Measurements from ENCODE around the gene ERCC1. TPM values are rescaled to one million over a fixed set of nuclear protein-coding genes. Genes with fewer than 3 reads are reported as not detected.
A peak's percentile ranks its signal among the peaks of the same experiment; 100 is the strongest.

Gene ERCC1
- total and polyA plus RNA-seq, 2 of the 13 experiments (the other 11 are each of a cell fraction or from before 2014, with no cell fraction given), result 40.0 to 66.4 TPM

DNA sequence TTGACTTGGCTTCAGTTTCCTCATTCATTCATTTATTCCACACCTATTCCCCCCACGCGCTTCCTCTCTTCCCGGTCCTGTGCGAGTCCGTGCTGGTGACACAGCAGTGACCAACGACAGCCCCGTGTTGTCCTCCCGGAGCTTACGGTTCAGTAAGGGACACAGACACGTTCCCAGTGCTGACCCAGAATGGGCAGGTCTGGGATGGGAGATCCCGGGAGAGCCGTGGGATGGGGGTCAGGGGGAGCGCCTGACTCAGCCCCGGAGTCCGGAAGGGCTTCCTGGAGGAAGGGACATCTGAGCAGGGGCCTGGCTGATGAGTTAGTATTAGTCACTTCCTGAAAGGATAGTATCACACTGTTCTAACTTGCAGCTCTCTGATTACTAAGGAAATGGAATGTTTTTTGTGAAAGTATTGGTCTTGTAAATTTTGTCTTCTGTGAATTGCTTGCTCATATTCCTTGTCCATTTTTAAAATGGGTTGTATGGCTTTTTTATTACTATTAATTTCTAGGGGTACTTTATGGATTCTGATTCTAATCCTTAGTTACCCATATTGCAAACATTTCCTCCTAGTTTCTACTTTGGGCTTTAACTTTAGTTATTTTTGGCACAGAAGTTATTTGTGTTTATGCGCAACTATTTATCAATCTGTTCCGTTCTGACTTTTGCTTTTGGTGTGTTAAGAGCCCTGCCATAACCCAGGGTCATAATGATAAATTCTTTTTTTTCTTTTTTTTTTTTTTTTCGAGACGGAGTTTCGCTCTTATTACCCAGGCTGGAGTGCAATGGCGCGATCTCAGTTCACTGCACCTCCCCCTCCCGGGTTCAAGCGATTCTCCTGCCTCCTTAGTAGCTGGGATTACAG lies 708 bp upstream of the ERCC1 start (continued):
- TF ChIP-seq CHCHD3 (CRISPR knock-in tag; IDR thresholded peaks at IDR 0.05) (no peak), ISL2 (CRISPR knock-in tag; IDR thresholded peaks at IDR 0.05) (no peak; the same call in 1 of the 2 replicates), MEF2D (CRISPR knock-in tag; IDR thresholded peaks at IDR 0.05) (peak; percentile 75; the same call in 1 of the 2 replicates), ZNF205 (CRISPR knock-in tag; IDR thresholded peaks at IDR 0.05) (no peak), FOXM1 (CRISPR knock-in tag; IDR thresholded peaks at IDR 0.05) (no peak), TBL1XR1 (IDR thresholded peaks at IDR 0.05; ENCODE audit: borderline replicate concordance, low read length, partially characterized antibody) (no peak), SRSF4 (IDR thresholded peaks at IDR 0.05; ENCODE audit: low read depth, low read length, poor library complexity, severe bottlenecking) (no peak), ZSCAN30 (CRISPR knock-in tag; IDR thresholded peaks at IDR 0.05) (no peak), ZNF850 (CRISPR knock-in tag; conservative IDR thresholded peaks at IDR 0.05) (no peak), LCORL (IDR thresholded peaks at IDR 0.05) (no peak), LCORL (CRISPR knock-in tag; IDR thresholded peaks at IDR 0.05) (no peak), MAF1 (CRISPR knock-in tag; IDR thresholded peaks at IDR 0.05; ENCODE audit: borderline replicate concordance) (no peak; the same call in 1 of the 2 replicates), CC2D1A (CRISPR knock-in tag; IDR thresholded peaks at IDR 0.05) (no peak), ZFP37 (CRISPR knock-in tag; IDR thresholded peaks at IDR 0.05; ENCODE audit: borderline replicate concordance) (0 out of 2 replicates have a peak, but pooled peaks have one; percentile 65), KDM6A (CRISPR knock-in tag; IDR thresholded peaks at IDR 0.05; ENCODE audit: low read depth) (no peak), ZNF101 (CRISPR knock-in tag; IDR thresholded peaks at IDR 0.05; ENCODE audit: borderline replicate concordance, low read depth) (no peak), ZNF570 (CRISPR knock-in tag; IDR thresholded peaks at IDR 0.05; ENCODE audit: borderline replicate concordance) (no peak), ZNF773 (CRISPR knock-in tag; IDR thresholded peaks at IDR 0.05; ENCODE audit: borderline replicate concordance) (no peak)
- TF ChIP-seq, protein P1, sequence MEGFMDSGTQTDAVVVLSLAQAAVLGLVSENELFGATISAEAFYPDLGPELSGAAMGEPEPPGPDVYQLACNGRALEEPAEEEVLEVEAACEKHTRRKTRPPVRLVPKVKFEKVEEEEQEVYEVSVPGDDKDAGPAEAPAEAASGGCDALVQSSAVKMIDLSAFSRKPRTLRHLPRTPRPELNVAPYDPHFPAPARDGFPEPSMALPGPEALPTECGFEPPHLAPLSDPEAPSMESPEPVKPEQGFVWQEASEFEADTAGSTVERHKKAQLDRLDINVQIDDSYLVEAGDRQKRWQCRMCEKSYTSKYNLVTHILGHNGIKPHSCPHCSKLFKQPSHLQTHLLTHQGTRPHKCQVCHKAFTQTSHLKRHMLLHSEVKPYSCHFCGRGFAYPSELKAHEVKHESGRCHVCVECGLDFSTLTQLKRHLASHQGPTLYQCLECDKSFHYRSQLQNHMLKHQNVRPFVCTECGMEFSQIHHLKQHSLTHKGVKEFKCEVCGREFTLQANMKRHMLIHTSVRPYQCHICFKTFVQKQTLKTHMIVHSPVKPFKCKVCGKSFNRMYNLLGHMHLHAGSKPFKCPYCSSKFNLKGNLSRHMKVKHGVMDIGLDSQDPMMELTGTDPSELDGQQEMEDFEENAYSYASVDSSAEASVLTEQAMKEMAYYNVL (CRISPR knock-in tag; IDR thresholded peaks at IDR 0.05; ENCODE audit: borderline replicate concordance), result no peak
- TF ChIP-seq, protein P2, sequence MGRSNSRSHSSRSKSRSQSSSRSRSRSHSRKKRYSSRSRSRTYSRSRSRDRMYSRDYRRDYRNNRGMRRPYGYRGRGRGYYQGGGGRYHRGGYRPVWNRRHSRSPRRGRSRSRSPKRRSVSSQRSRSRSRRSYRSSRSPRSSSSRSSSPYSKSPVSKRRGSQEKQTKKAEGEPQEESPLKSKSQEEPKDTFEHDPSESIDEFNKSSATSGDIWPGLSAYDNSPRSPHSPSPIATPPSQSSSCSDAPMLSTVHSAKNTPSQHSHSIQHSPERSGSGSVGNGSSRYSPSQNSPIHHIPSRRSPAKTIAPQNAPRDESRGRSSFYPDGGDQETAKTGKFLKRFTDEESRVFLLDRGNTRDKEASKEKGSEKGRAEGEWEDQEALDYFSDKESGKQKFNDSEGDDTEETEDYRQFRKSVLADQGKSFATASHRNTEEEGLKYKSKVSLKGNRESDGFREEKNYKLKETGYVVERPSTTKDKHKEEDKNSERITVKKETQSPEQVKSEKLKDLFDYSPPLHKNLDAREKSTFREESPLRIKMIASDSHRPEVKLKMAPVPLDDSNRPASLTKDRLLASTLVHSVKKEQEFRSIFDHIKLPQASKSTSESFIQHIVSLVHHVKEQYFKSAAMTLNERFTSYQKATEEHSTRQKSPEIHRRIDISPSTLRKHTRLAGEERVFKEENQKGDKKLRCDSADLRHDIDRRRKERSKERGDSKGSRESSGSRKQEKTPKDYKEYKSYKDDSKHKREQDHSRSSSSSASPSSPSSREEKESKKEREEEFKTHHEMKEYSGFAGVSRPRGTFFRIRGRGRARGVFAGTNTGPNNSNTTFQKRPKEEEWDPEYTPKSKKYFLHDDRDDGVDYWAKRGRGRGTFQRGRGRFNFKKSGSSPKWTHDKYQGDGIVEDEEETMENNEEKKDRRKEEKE (IDR thresholded peaks at IDR 0.05), result no peak
- TF ChIP-seq, protein P3, sequence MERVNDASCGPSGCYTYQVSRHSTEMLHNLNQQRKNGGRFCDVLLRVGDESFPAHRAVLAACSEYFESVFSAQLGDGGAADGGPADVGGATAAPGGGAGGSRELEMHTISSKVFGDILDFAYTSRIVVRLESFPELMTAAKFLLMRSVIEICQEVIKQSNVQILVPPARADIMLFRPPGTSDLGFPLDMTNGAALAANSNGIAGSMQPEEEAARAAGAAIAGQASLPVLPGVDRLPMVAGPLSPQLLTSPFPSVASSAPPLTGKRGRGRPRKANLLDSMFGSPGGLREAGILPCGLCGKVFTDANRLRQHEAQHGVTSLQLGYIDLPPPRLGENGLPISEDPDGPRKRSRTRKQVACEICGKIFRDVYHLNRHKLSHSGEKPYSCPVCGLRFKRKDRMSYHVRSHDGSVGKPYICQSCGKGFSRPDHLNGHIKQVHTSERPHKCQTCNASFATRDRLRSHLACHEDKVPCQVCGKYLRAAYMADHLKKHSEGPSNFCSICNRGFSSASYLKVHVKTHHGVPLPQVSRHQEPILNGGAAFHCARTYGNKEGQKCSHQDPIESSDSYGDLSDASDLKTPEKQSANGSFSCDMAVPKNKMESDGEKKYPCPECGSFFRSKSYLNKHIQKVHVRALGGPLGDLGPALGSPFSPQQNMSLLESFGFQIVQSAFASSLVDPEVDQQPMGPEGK (CRISPR knock-in tag; IDR thresholded peaks at IDR 0.05), result peak; percentile 81
